ENCODE data around the gene IGFBP2.
A peak's percentile ranks its signal among the peaks of the same experiment; 100 is the strongest.

Gene IGFBP2

GRCh38 chr2:216688731-216689340 lies 55.6 kb downstream of the IGFBP2 start:
- DNase-seq = no peak

GRCh38 chr2:216689397-216689796 lies 56.2 kb downstream of the IGFBP2 start:
- DNase-seq = no peak

- DNase-seq = no peak
Observed at GRCh38 chr2:216690456-216690852, 57.2 kb downstream of the IGFBP2 start.

- no peak for DNase-seq
Observed at GRCh38 chr2:216690853-216691741, 57.9 kb downstream of the IGFBP2 start.

GRCh38 chr2:216692636-216693413 lies 59.6 kb downstream of the IGFBP2 start:
- DNase-seq = peak; percentile 15

GRCh38 chr2:216693414-216694080 lies 60.3 kb downstream of the IGFBP2 start:
- no peak for DNase-seq

GRCh38 chr2:216694082-216694825 lies 61.0 kb downstream of the IGFBP2 start:
- no peak for DNase-seq

GRCh38 chr2:216694826-216695217 lies 61.6 kb downstream of the IGFBP2 start:
- no peak for DNase-seq

- DNase-seq = no peak
Observed at GRCh38 chr2:216695401-216695821, 62.2 kb downstream of the IGFBP2 start, which contains the start of gene IGFBP5. Gene IGFBP5, minus strand, starts transcription at chr2:216695549. Its CDS starts 774 bp downstream, at chr2:216694775.

- DNase-seq = no peak
Observed at GRCh38 chr2:216696321-216696720, 63.1 kb downstream of the IGFBP2 start.

- DNase-seq = no peak
Observed at GRCh38 chr2:216696751-216697560, 63.7 kb downstream of the IGFBP2 start.

GRCh38 chr2:216698293-216698692 lies 65.1 kb downstream of the IGFBP2 start:
- no peak for DNase-seq

GRCh38 chr2:216698895-216699294 lies 65.7 kb downstream of the IGFBP2 start:
- no peak for DNase-seq

- DNase-seq = no peak
Observed at GRCh38 chr2:216700088-216700567, 66.9 kb downstream of the IGFBP2 start.

GRCh38 chr2:216700781-216701180 lies 67.6 kb downstream of the IGFBP2 start:
- DNase-seq = no peak

- no peak for DNase-seq
Observed at GRCh38 chr2:216701544-216701943, 68.3 kb downstream of the IGFBP2 start.

- no peak for DNase-seq
Observed at GRCh38 chr2:216702756-216703155, 69.5 kb downstream of the IGFBP2 start.

GRCh38 chr2:216710551-216711301 lies 77.5 kb downstream of the IGFBP2 start:
- no peak for DNase-seq

- no peak for DNase-seq
Observed at GRCh38 chr2:216711348-216711747, 78.1 kb downstream of the IGFBP2 start.

- no peak for DNase-seq
Observed at GRCh38 chr2:216713691-216714336, 80.6 kb downstream of the IGFBP2 start.
